ENCODE data around the gene TMPRSS7.

DNA sequence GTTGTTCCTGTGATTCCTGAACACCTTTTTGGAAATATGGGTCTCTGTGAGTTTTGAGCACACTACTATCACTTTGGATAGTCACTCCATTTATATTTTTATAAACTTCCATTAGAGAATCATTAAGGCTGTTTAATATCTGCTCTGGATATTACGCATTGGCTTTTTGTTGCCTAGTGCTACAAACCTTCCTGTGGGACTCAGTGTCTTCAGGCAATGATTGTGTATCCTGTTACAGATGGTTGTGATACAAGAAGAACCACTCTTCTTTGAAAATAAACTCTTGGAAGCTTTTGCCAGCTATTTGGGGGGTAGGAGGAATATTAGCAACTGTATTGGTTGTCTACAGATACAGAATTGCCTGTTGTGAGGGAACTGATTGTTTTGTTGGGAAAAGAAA, 82.9 kb downstream of the TMPRSS7 start:
- TF ChIP-seq, protein P1, sequence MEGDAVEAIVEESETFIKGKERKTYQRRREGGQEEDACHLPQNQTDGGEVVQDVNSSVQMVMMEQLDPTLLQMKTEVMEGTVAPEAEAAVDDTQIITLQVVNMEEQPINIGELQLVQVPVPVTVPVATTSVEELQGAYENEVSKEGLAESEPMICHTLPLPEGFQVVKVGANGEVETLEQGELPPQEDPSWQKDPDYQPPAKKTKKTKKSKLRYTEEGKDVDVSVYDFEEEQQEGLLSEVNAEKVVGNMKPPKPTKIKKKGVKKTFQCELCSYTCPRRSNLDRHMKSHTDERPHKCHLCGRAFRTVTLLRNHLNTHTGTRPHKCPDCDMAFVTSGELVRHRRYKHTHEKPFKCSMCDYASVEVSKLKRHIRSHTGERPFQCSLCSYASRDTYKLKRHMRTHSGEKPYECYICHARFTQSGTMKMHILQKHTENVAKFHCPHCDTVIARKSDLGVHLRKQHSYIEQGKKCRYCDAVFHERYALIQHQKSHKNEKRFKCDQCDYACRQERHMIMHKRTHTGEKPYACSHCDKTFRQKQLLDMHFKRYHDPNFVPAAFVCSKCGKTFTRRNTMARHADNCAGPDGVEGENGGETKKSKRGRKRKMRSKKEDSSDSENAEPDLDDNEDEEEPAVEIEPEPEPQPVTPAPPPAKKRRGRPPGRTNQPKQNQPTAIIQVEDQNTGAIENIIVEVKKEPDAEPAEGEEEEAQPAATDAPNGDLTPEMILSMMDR (conservative IDR thresholded peaks at IDR 0.05 in 1 of 2, IDR thresholded peaks at IDR 0.05 in 1 of 2; ENCODE audit: extremely low read depth in 1 of 2, insufficient read depth in 1 of 2, low read depth in 1 of 2, low read length in 2 of 2), result no peak
- TF ChIP-seq EZH2 (IDR thresholded peaks at IDR 0.05; ENCODE audit: borderline replicate concordance, low read length), result no peak

All from mammary epithelial cell (primary cell).